ENCODE data around the gene FOXF2.

DNA sequence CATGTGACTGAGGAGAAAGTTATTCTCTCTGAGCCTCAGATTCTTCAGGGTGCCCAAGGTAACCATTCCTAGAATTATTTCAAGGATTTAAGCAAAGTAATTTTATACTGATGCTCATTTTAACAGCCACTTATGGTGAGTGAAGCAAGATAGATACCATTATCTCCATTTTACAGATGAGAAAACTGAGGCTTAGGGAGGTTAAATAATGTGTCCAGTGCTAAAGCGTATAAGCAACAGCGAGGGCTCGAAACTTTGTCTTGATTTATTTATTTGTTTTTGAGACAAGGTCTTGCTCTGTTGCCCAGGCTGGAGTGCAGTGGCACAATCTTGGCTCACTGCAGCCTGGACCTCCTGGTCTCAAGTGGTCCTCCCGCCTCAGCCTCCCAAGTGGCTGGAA, 53.6 kb downstream of the FOXF2 start:
- TF ChIP-seq, protein P1, sequence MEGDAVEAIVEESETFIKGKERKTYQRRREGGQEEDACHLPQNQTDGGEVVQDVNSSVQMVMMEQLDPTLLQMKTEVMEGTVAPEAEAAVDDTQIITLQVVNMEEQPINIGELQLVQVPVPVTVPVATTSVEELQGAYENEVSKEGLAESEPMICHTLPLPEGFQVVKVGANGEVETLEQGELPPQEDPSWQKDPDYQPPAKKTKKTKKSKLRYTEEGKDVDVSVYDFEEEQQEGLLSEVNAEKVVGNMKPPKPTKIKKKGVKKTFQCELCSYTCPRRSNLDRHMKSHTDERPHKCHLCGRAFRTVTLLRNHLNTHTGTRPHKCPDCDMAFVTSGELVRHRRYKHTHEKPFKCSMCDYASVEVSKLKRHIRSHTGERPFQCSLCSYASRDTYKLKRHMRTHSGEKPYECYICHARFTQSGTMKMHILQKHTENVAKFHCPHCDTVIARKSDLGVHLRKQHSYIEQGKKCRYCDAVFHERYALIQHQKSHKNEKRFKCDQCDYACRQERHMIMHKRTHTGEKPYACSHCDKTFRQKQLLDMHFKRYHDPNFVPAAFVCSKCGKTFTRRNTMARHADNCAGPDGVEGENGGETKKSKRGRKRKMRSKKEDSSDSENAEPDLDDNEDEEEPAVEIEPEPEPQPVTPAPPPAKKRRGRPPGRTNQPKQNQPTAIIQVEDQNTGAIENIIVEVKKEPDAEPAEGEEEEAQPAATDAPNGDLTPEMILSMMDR (IDR thresholded peaks at IDR 0.05): no peak
- TF ChIP-seq ZFX (IDR thresholded peaks at IDR 0.05; ENCODE audit: borderline replicate concordance): no peak
